Peyer's patch (tissue), 4 donors: ENCODE measurements around the gene ARMH1. TPM values are rescaled to one million over a fixed set of nuclear protein-coding genes. Genes with fewer than 3 reads are reported as not detected.

Experiments
- DNase-seq, 3 donors: peaks; one replicate each; pipeline ENCODE4 v3.0.0-alpha.2; 2017 to 2019
- H3K27ac ChIP-seq, 4 donors: fragments of 200-600 bp; sonication (generic); one replicate each; pipeline ENCODE4 v1.5.1; 2016 to 2019
- H3K27me3 ChIP-seq, 2 donors: fragments of 200-600 bp; sonication (generic); one replicate each; pipeline ENCODE4 v1.5.1; 2019
- H3K36me3 ChIP-seq, 3 donors: fragments of 200-600 bp; sonication (generic); one replicate each; pipeline ENCODE4 v1.5.1; 2016 to 2019
- H3K4me1 ChIP-seq, 4 donors: fragments of 200-600 bp; sonication (generic); one replicate each; pipeline ENCODE4 v1.5.1; 2016 to 2019
- H3K4me3 ChIP-seq, 4 donors: fragments of 200-600 bp; sonication (generic); 1 replicate in 3 of 4; 2 replicates in 1 of 4; pipeline ENCODE4 v1.5.1; 2016 to 2019; ENCODE audit warnings: mild to moderate bottlenecking in 1 of 4
- H3K9me3 ChIP-seq, 4 donors: fragments of 200-600 bp; sonication (generic); one replicate each; pipeline ENCODE4 v1.5.1; 2016 to 2019; ENCODE audit warnings: mild to moderate bottlenecking in 1 of 4
- CTCF ChIP-seq, 6 experiments: fragments of 450-650 bp in 4 of 6; fragments of 200-600 bp in 2 of 6; sonication (generic) in 1 of 6; IDR thresholded peaks; one replicate each; pipeline ENCODE4 v1.5.1; 2017 to 2019; ENCODE audit warnings: antibody characterized with exemption in 6 of 6, mild to moderate bottlenecking in 3 of 6, moderate library complexity in 1 of 6
- POLR2A ChIP-seq, 2 donors: fragments of 450-650 bp; IDR thresholded peaks; one replicate each; pipeline ENCODE4 v1.5.1; 2017; ENCODE audit warnings: antibody characterized with exemption in 2 of 2, mild to moderate bottlenecking in 2 of 2, moderate library complexity in 2 of 2
- total RNA-seq, 4 donors: library from RNA; depleted of rRNA; stranded (reverse); fragments of >200 nt; gene quantifications; one replicate each; pipeline ENCODE4 v1.1.0, GENCODE V29; 2016

The ARMH1 gene
- total RNA-seq, 4 donors from 2014 or later = 3.7 to 7.7 (median 4.8) TPM

- Histone ChIP-seq H3K27ac (no peak overlapping the region), H3K36me3 (no peaks in the 10 kb centered on the region), H3K27me3 (no peaks in the 10 kb centered on the region), H3K4me3 (no peak overlapping the region), H3K4me1 (peaks cover 5 to 35% (median 11%) of the 10 kb centered on the region in 4 donors), H3K9me3 (no peaks in the 10 kb centered on the region)
- TF ChIP-seq POLR2A (IDR thresholded peaks at IDR 0.05) (no peak), CTCF (IDR thresholded peaks at IDR 0.05) (no peak)
- DNase-seq = peak in 1 of 3 donors; percentile 37
These were observed 4.1 kb downstream of the ARMH1 start for GRCh38 chr1:44678626-44679025.

DNA sequence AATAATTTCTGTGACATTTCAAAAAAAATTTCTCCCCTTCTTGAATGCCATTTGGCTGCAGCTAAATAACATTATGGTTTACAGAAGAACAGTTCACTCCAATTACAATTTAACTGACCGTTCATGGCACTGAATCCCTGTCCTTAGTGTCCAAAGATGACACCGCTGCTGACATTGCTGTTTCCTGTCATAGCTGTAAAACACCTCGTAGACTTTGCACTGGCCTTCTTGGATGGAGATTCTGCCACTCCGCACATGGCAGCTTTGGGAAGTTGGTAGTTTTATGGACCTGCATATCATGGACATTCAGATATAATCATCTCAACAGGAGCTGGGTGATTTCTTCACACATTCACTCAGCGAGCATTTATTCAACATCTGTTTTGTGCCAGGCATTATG, 5.0 kb downstream of the ARMH1 start:
- TF ChIP-seq POLR2A (IDR thresholded peaks at IDR 0.05) (no peak), CTCF (IDR thresholded peaks at IDR 0.05) (no peak)
- Histone ChIP-seq H3K36me3 (no peaks in the 10 kb centered on the region), H3K4me3 (no peak overlapping the region), H3K4me1 (peaks cover 5 to 35% (median 11%) of the 10 kb centered on the region in 4 donors), H3K9me3 (no peaks in the 10 kb centered on the region), H3K27ac (peak overlapping the region in 1 of 4 donors; percentile 8), H3K27me3 (no peaks in the 10 kb centered on the region)
- DNase-seq = peak in 1 of 3 donors; percentile 78

GRCh38 chr1:44681905-44682882, 7.7 kb downstream of the ARMH1 start:
- H3K4me1 ChIP-seq = peaks cover 0 to 10% (median under 1%) of the 10 kb centered on the region in 4 donors
- H3K27me3 ChIP-seq = no peaks in the 10 kb centered on the region
- H3K4me3 ChIP-seq = no peak overlapping the region
- no peak for TF ChIP-seq POLR2A (IDR thresholded peaks at IDR 0.05)
- no peak for TF ChIP-seq CTCF (IDR thresholded peaks at IDR 0.05)
- peak in 1 of 3 donors; percentile 57 for DNase-seq
- H3K36me3 ChIP-seq = no peaks in the 10 kb centered on the region
- peak overlapping the region in 1 of 4 donors; percentile 46 for H3K27ac ChIP-seq
- H3K9me3 ChIP-seq = no peaks in the 10 kb centered on the region

- no peak overlapping the region for H3K27ac ChIP-seq
- no peaks in the 10 kb centered on the region for H3K27me3 ChIP-seq
- H3K9me3 ChIP-seq = no peaks in the 10 kb centered on the region
- TF ChIP-seq POLR2A (IDR thresholded peaks at IDR 0.05) (no peak), CTCF (IDR thresholded peaks at IDR 0.05) (no peak)
- H3K4me1 ChIP-seq = peaks cover 0 to 10% (median 0%) of the 10 kb centered on the region in 4 donors
- H3K36me3 ChIP-seq = no peaks in the 10 kb centered on the region
- no peak overlapping the region for H3K4me3 ChIP-seq
- DNase-seq = peak in 1 of 3 donors; percentile 14
These were observed 8.4 kb downstream of the ARMH1 start for GRCh38 chr1:44682883-44683265.

DNA sequence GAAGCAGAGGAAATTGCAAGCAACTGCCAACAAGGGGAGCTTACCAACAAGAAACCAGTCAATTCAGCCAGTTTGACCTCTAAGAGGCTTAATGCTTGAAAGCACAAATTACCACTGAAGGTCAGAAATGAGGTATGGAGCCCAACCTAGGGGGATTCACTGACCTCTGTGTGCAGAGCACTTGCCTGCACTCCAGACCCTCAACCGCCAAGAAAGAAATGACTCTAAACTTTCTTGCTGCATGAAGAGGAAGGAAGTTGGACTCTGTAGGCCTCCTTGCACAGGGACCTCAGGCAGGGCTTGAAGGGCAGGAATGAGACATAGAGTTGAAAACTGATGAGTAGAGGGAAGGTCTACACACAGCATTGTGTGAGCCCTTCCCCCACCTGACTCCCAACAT, 10.0 kb downstream of the ARMH1 start:
- peak in 1 of 3 donors; percentile 42 for DNase-seq
- H3K4me3 ChIP-seq = no peak overlapping the region
- H3K27me3 ChIP-seq = no peaks in the 10 kb centered on the region
- H3K4me1 ChIP-seq = no peaks in the 10 kb centered on the region
- no peaks in the 10 kb centered on the region for H3K36me3 ChIP-seq
- H3K9me3 ChIP-seq = no peaks in the 10 kb centered on the region
- no peak overlapping the region for H3K27ac ChIP-seq
- TF ChIP-seq CTCF (IDR thresholded peaks at IDR 0.05) (no peak), POLR2A (IDR thresholded peaks at IDR 0.05) (no peak)
